GM21825 (cell line): ENCODE measurements around the gene CHL1.

ENCODE experiments used
- ATAC-seq: cut with Tn5 transposase; IDR thresholded peaks from one replicate; pipeline ENCODE4 v1.9.1; 2021; ENCODE audit warnings: mild to moderate bottlenecking, moderate library complexity; ENCODE audit not compliant: unreplicated experiment

Gene CHL1

GRCh38 chr3:454986-455385 is 258.4 kb downstream of the CHL1 start:
- no peak for ATAC-seq

DNA sequence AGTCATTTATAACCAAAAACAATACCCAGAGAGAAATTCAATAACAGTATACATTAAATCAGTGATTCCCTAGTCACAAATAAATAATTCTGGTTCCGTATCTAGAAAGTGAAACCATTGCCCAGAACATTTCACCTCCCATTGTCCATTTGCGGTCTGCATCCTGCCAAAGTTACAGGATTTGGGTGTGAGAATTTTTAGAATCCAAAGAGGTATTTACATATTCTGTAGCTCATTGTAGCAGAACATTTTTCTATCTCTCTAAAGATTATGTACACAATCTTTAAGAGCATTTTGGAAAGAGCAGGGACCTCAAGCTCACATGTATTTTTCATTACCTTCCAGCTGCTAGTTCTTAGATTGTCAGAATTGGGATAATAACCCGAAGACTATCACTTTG is 261.6 kb downstream of the CHL1 start:
- no peak for ATAC-seq

DNA sequence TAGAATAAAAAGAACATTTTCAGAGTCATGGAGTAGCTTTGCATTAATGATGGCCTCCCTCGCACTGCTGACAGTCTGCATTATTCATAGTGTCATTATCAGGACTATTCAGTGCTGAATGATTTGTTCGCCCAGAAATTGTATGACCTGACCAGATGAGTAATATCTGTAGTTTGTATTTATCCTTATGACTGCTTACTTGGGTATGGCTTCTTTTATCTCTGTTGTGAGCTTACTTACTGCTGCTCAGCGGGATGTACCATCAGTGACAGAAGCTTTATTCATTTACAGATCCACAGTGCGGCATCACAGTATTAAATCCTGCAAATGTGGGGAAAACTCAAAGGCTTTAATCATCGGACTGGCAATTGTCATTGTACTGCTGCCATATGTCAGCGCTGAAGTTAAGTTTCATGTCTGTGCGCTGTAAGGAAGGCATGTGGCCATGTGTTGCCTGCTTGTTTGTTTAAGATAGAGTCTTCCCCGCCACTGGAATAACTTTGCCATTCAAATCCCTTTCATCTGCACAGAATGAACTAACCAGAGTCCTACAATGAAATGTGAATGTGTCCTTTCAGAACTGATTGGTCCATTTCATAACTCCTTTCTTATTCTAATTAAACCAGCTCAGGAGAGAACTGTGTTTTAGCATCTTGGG is 262.2 kb downstream of the CHL1 start:
- ATAC-seq, result no peak
